Peyer's patch (tissue), 4 donors: ENCODE measurements around the gene LMO7. TPM values are rescaled to one million over a fixed set of nuclear protein-coding genes. Genes with fewer than 3 reads are reported as not detected.

Experiments
- DNase-seq, 3 donors: peaks; one replicate each; pipeline ENCODE4 v3.0.0-alpha.2; 2017 to 2019
- H3K27ac ChIP-seq, 4 donors: fragments of 200-600 bp; sonication (generic); one replicate each; pipeline ENCODE4 v1.5.1; 2016 to 2019
- H3K27me3 ChIP-seq, 2 donors: fragments of 200-600 bp; sonication (generic); one replicate each; pipeline ENCODE4 v1.5.1; 2019
- H3K36me3 ChIP-seq, 3 donors: fragments of 200-600 bp; sonication (generic); one replicate each; pipeline ENCODE4 v1.5.1; 2016 to 2019
- H3K4me1 ChIP-seq, 4 donors: fragments of 200-600 bp; sonication (generic); one replicate each; pipeline ENCODE4 v1.5.1; 2016 to 2019
- H3K4me3 ChIP-seq, 4 donors: fragments of 200-600 bp; sonication (generic); 1 replicate in 3 of 4; 2 replicates in 1 of 4; pipeline ENCODE4 v1.5.1; 2016 to 2019; ENCODE audit warnings: mild to moderate bottlenecking in 1 of 4
- H3K9me3 ChIP-seq, 4 donors: fragments of 200-600 bp; sonication (generic); one replicate each; pipeline ENCODE4 v1.5.1; 2016 to 2019; ENCODE audit warnings: mild to moderate bottlenecking in 1 of 4
- CTCF ChIP-seq, 6 experiments: fragments of 450-650 bp in 4 of 6; fragments of 200-600 bp in 2 of 6; sonication (generic) in 1 of 6; IDR thresholded peaks; one replicate each; pipeline ENCODE4 v1.5.1; 2017 to 2019; ENCODE audit warnings: antibody characterized with exemption in 6 of 6, mild to moderate bottlenecking in 3 of 6, moderate library complexity in 1 of 6
- POLR2A ChIP-seq, 2 donors: fragments of 450-650 bp; IDR thresholded peaks; one replicate each; pipeline ENCODE4 v1.5.1; 2017; ENCODE audit warnings: antibody characterized with exemption in 2 of 2, mild to moderate bottlenecking in 2 of 2, moderate library complexity in 2 of 2
- total RNA-seq, 4 donors: library from RNA; depleted of rRNA; stranded (reverse); fragments of >200 nt; gene quantifications; one replicate each; pipeline ENCODE4 v1.1.0, GENCODE V29; 2016

Gene LMO7
- total RNA-seq, 4 donors from 2014 or later, result 74.3 to 365 (median 327) TPM

DNA sequence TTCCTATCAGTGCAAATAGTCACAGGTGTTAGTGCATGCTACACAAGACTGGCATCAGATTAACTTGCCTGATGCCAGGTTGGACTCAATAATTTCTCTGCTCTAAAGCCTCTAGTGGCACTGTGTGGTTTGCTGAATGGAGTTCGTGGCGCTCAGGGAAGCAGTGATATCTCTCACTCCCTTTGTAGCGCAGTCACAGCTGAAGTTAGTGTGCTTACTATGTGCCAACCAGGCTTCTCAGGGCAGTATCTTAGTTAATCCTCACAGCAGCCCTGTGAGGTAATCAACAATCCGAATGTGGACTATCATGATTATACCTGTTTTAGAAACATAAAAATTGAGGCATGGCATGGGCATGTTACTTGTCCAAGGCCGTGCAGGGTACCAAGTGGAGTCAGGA lies 190.3 kb downstream of the LMO7 start:
- H3K27ac ChIP-seq, result no peak overlapping the region
- DNase-seq, result no peak
- no peaks in the 10 kb centered on the region for H3K27me3 ChIP-seq
- no peaks in the 10 kb centered on the region for H3K9me3 ChIP-seq
- no peaks in the 10 kb centered on the region for H3K4me1 ChIP-seq
- no peak for TF ChIP-seq CTCF (IDR thresholded peaks at IDR 0.05)
- no peak for TF ChIP-seq POLR2A (IDR thresholded peaks at IDR 0.05)
- peaks cover 0 to 35% (median 0%) of the 10 kb centered on the region in 3 donors for H3K36me3 ChIP-seq
- H3K4me3 ChIP-seq, result no peak overlapping the region

- H3K4me3 ChIP-seq, result no peak overlapping the region
- H3K27me3 ChIP-seq, result no peaks in the 10 kb centered on the region
- DNase-seq, result no peak
- H3K36me3 ChIP-seq, result peaks cover 0 to 28% (median 0%) of the 10 kb centered on the region in 3 donors
- H3K4me1 ChIP-seq, result no peaks in the 10 kb centered on the region
- H3K9me3 ChIP-seq, result no peaks in the 10 kb centered on the region
- TF ChIP-seq CTCF (IDR thresholded peaks at IDR 0.05), result no peak
- no peak for TF ChIP-seq POLR2A (IDR thresholded peaks at IDR 0.05)
- H3K27ac ChIP-seq, result no peak overlapping the region
Observed at GRCh38 chr13:75829830-75830229, 193.7 kb downstream of the LMO7 start.

DNA sequence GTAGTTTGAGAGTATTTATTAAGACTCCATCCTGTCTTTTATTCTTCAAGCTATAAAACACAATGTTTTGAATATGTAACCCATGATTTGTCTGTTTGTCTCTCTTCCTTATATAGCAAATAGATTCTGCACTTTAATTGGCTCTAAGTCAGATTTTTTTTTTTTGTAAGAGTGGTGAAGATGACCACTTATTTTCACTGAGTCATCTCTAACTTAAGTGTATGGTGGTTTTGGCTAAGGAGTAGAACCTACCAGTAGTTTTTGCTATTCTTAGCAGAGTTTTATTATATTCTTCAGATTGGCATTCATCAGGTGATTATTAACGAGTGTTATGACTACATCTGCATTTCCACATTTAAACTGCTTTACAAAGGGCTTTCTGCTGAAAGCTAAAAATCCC lies 194.7 kb downstream of the LMO7 start:
- no peaks in the 10 kb centered on the region for H3K27me3 ChIP-seq
- no peaks in the 10 kb centered on the region for H3K9me3 ChIP-seq
- no peak for DNase-seq
- no peak overlapping the region for H3K27ac ChIP-seq
- H3K4me1 ChIP-seq, result no peaks in the 10 kb centered on the region
- no peak for TF ChIP-seq CTCF (IDR thresholded peaks at IDR 0.05)
- TF ChIP-seq POLR2A (IDR thresholded peaks at IDR 0.05), result no peak
- H3K36me3 ChIP-seq, result peaks cover 0 to 27% (median 0%) of the 10 kb centered on the region in 3 donors
- H3K4me3 ChIP-seq, result no peak overlapping the region

DNA sequence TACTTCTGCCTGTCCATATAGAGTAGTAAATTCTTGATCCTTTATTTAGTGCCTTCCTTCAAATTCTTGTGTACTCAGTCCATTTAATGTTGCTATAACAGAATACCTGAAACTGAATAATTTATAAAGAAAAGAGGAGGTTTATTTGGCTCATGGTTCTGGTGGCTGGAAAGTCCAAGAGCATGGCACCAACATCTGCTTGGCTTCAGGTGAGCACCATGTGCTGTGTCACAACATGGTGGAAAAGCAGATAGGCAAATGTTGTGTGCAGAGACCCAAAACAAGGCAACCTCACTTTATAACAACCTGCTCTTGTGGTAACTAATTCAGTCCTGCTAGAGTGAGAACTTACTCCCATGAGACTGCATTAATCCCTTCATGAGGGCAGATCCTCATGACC lies 195.3 kb downstream of the LMO7 start:
- Histone ChIP-seq H3K9me3 (no peaks in the 10 kb centered on the region), H3K27ac (no peak overlapping the region), H3K4me1 (no peaks in the 10 kb centered on the region), H3K4me3 (no peak overlapping the region), H3K36me3 (peaks cover 0 to 21% (median 0%) of the 10 kb centered on the region in 3 donors), H3K27me3 (no peaks in the 10 kb centered on the region)
- no peak for DNase-seq
- TF ChIP-seq POLR2A (IDR thresholded peaks at IDR 0.05) (no peak), CTCF (IDR thresholded peaks at IDR 0.05) (no peak)

GRCh38 chr13:75832812-75833211 lies 196.7 kb downstream of the LMO7 start:
- Histone ChIP-seq H3K27ac (no peak overlapping the region), H3K4me3 (no peak overlapping the region), H3K36me3 (peaks cover 0 to 10% (median 0%) of the 10 kb centered on the region in 3 donors), H3K27me3 (no peaks in the 10 kb centered on the region), H3K4me1 (no peaks in the 10 kb centered on the region), H3K9me3 (no peaks in the 10 kb centered on the region)
- DNase-seq, result no peak
- TF ChIP-seq CTCF (IDR thresholded peaks at IDR 0.05), result no peak
- TF ChIP-seq POLR2A (IDR thresholded peaks at IDR 0.05), result no peak

GRCh38 chr13:75836441-75836840 lies 200.3 kb downstream of the LMO7 start:
- Histone ChIP-seq H3K9me3 (no peaks in the 10 kb centered on the region), H3K36me3 (peaks cover 0 to 18% (median 0%) of the 10 kb centered on the region in 3 donors), H3K4me3 (no peak overlapping the region), H3K27me3 (no peaks in the 10 kb centered on the region), H3K4me1 (no peaks in the 10 kb centered on the region), H3K27ac (no peak overlapping the region)
- TF ChIP-seq POLR2A (IDR thresholded peaks at IDR 0.05) (no peak), CTCF (IDR thresholded peaks at IDR 0.05) (no peak)
- no peak for DNase-seq
